Gastrocnemius medialis (tissue), 4 donors: ENCODE results near the gene CLCA2. TPM values are rescaled to one million over a fixed set of nuclear protein-coding genes. Genes with fewer than 3 reads are reported as not detected.

Source experiments
- ATAC-seq, 2 donors: fragments of 150-250 bp; one replicate each; pipeline ENCODE4 v1.9.1; 2016
- DNase-seq, 2 donors: peaks; one replicate each; pipeline ENCODE4 v3.0.0-alpha.2; 2019
- H3K27ac ChIP-seq, 4 donors: fragments of 200-600 bp; sonication (generic); 1 replicate in 1 of 4; 2 replicates in 3 of 4; pipeline ENCODE4 v1.5.1; 2016 to 2018; ENCODE audit warnings: mild to moderate bottlenecking in 2 of 4, moderate library complexity in 1 of 4
- H3K27me3 ChIP-seq, 3 donors: fragments of 200-600 bp; sonication (generic) in 2 of 3; 1 replicate in 1 of 3; 2 replicates in 2 of 3; pipeline versions ENCODE4 v1.5.1 to v1.6.0; 2016 to 2019; ENCODE audit warnings: mild to moderate bottlenecking in 1 of 3, moderate library complexity in 1 of 3
- H3K36me3 ChIP-seq, 2 donors: fragments of 200-600 bp; sonication (generic) in 1 of 2; one replicate each; pipeline ENCODE4 v1.5.1; 2017 to 2018
- H3K4me1 ChIP-seq, 2 donors: fragments of 200-600 bp; sonication (generic) in 1 of 2; one replicate each; pipeline ENCODE4 v1.5.1; 2016 to 2017; ENCODE audit warnings: mild to moderate bottlenecking in 2 of 2
- H3K4me3 ChIP-seq, 4 donors: fragments of 200-600 bp; sonication (generic) in 3 of 4; 1 replicate in 1 of 4; 2 replicates in 3 of 4; pipeline ENCODE4 v1.5.1; 2016 to 2019; ENCODE audit warnings: mild to moderate bottlenecking in 2 of 4
- H3K9me3 ChIP-seq, 3 donors: fragments of 200-600 bp; sonication (generic) in 2 of 3; 1 replicate in 1 of 3; 2 replicates in 2 of 3; pipeline ENCODE4 v1.5.1; 2016 to 2019
- POLR2A ChIP-seq, 2 donors: fragments of 450-650 bp; IDR thresholded peaks; one replicate each; pipeline ENCODE4 v1.6.1; 2017; ENCODE audit warnings: antibody characterized with exemption in 2 of 2, mild to moderate bottlenecking in 2 of 2, moderate library complexity in 2 of 2
- in situ Hi-C, 4 donors: fragments of 200-750 bp; cut with MboI; loops; one replicate each; pipeline versions ENCODE4 v1.15.0 to v1.8.0; 2017; ENCODE audit warnings: low sequenced_read_pairs in 4 of 4
- intact Hi-C: fragments of 100-400 bp; cut with DNase I; formaldehyde crosslinking; loops from one replicate; pipeline ENCODE4 v1.15.1; 2023; ENCODE audit warnings: low total_unique reads
- total RNA-seq, 4 donors: library from RNA; depleted of rRNA; stranded (reverse); fragments of >200 nt; gene quantifications; one replicate each; pipeline versions ENCODE4 v1.1.0 to v1.2.3, GENCODE V29; 2016
- TF ChIP-seq, protein P1 (sequence below), 5 experiments: fragments of 450-650 bp in 3 of 5; fragments of 200-600 bp in 2 of 5; sonication (generic) in 2 of 5; IDR thresholded peaks in 4 of 5; conservative IDR thresholded peaks in 1 of 5; 1 replicate in 4 of 5; 2 replicates in 1 of 5; pipeline ENCODE4 v1.5.1; 2016 to 2019; ENCODE audit warnings: antibody characterized with exemption in 5 of 5, mild to moderate bottlenecking in 3 of 5, moderate library complexity in 3 of 5

The CLCA2 gene
- total RNA-seq, 4 donors from 2014 or later = not detected

DNA sequence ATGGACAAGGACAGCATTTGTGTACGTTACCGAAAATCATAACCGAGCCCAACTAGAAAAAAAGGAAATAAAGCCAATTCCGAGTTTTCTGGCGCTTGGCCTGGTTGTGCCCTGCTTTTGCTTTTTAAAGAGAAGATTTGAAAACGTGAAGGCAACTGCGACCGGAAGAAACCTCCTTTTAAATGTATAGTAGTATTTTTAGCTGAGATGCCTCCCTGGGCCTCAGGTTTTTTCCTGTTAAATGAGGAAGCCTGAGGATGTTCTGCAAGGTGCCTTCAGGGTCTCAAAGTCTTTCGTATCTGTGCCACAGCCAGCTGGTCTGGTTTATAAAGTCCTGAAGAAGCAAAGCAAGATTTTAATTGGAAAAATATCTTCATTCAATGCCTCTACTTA is 27.5 kb upstream of the CLCA2 start:
- TF ChIP-seq POLR2A (IDR thresholded peaks at IDR 0.05) = no peak
- TF ChIP-seq, protein P1, sequence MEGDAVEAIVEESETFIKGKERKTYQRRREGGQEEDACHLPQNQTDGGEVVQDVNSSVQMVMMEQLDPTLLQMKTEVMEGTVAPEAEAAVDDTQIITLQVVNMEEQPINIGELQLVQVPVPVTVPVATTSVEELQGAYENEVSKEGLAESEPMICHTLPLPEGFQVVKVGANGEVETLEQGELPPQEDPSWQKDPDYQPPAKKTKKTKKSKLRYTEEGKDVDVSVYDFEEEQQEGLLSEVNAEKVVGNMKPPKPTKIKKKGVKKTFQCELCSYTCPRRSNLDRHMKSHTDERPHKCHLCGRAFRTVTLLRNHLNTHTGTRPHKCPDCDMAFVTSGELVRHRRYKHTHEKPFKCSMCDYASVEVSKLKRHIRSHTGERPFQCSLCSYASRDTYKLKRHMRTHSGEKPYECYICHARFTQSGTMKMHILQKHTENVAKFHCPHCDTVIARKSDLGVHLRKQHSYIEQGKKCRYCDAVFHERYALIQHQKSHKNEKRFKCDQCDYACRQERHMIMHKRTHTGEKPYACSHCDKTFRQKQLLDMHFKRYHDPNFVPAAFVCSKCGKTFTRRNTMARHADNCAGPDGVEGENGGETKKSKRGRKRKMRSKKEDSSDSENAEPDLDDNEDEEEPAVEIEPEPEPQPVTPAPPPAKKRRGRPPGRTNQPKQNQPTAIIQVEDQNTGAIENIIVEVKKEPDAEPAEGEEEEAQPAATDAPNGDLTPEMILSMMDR (IDR thresholded peaks at IDR 0.05 in 4 of 5, conservative IDR thresholded peaks at IDR 0.05 in 1 of 5) = no peak
- peak overlapping the region; percentile 64 to 73 (median 72) for H3K27ac ChIP-seq
- peak overlapping the region; percentile 74 to 96 (median 86) for H3K4me3 ChIP-seq
- intact Hi-C loops = loop anchor here (10.0 kb wide), 2 partner anchors 308 to 928 kb away; partner anchors contain the start of genes LMO4 and SH3GLB1
- peaks cover 0 to 6% of the 10 kb centered on the region in 2 donors for H3K4me1 ChIP-seq
- no peak for DNase-seq
- no peaks in the 10 kb centered on the region for H3K9me3 ChIP-seq
- H3K36me3 ChIP-seq = no peaks in the 10 kb centered on the region
- peak in 1 of 2 donors; percentile 15 for ATAC-seq
- H3K27me3 ChIP-seq = no peaks in the 10 kb centered on the region
- in situ Hi-C loops = loop anchor here in 2 of 4 donors (25.0 kb wide), 3 partner anchors 316 to 666 kb away; partner anchors contain the start of gene SH3GLB1 (in 1 of the 2)

DNA sequence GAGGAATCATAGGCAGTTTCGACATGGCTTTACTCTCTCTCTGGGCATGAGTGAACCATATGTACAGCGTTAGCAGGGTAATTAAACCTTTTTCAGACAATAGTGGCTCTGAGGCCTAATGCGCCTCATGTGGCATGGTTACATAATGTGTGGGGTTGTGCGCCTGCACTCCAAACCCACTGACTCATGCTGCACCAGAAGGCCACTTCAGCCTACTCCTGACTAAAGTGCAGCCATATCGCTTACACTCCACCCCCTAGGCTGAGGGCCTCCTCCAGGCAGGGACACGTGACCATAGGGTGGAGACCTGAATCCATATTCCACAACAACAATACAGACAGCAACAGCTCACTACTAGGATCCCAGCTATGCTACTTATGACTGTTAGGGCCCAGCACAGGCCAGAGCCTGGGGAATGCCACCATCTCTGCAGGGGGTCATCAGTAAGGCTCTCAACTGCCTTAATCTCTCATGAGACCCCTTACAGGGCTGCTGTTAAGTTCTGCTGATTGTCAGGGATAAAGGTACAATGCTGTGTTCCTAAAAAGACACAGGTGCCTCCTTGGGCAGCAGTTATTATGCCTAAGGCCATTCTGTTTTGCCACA is 14.5 kb upstream of the CLCA2 start:
- DNase-seq (no peak), ATAC-seq (no peak)
- H3K36me3 ChIP-seq = no peaks in the 10 kb centered on the region
- TF ChIP-seq, protein P1 (IDR thresholded peaks at IDR 0.05 in 4 of 5, conservative IDR thresholded peaks at IDR 0.05 in 1 of 5) = no peak
- TF ChIP-seq POLR2A (IDR thresholded peaks at IDR 0.05) = no peak
- no peaks in the 10 kb centered on the region for H3K4me1 ChIP-seq
- in situ Hi-C loops (no loop called here), intact Hi-C loops (no loop called here)
- H3K4me3 ChIP-seq = no peak overlapping the region
- no peak overlapping the region for H3K27ac ChIP-seq
- H3K9me3 ChIP-seq = no peaks in the 10 kb centered on the region
- H3K27me3 ChIP-seq = no peaks in the 10 kb centered on the region

GRCh38 chr1:86410879-86411278 is 13.1 kb upstream of the CLCA2 start:
- H3K36me3 ChIP-seq = no peaks in the 10 kb centered on the region
- no peak overlapping the region for H3K27ac ChIP-seq
- ATAC-seq (no peak), DNase-seq (no peak)
- intact Hi-C loops (no loop called here), in situ Hi-C loops (no loop called here)
- TF ChIP-seq, protein P1 (IDR thresholded peaks at IDR 0.05 in 4 of 5, conservative IDR thresholded peaks at IDR 0.05 in 1 of 5) = no peak
- TF ChIP-seq POLR2A (IDR thresholded peaks at IDR 0.05) = no peak
- H3K4me3 ChIP-seq = no peak overlapping the region
- H3K4me1 ChIP-seq = no peaks in the 10 kb centered on the region
- no peaks in the 10 kb centered on the region for H3K9me3 ChIP-seq
- no peaks in the 10 kb centered on the region for H3K27me3 ChIP-seq

- H3K4me1 ChIP-seq = no peaks in the 10 kb centered on the region
- no peaks in the 10 kb centered on the region for H3K27me3 ChIP-seq
- intact Hi-C loops = no loop called here
- H3K36me3 ChIP-seq = no peaks in the 10 kb centered on the region
- DNase-seq = no peak
- in situ Hi-C loops = no loop called here
- H3K4me3 ChIP-seq = no peak overlapping the region
- ATAC-seq = no peak
- TF ChIP-seq, protein P1 (IDR thresholded peaks at IDR 0.05 in 4 of 5, conservative IDR thresholded peaks at IDR 0.05 in 1 of 5) = no peak
- no peak for TF ChIP-seq POLR2A (IDR thresholded peaks at IDR 0.05)
- no peaks in the 10 kb centered on the region for H3K9me3 ChIP-seq
- no peak overlapping the region for H3K27ac ChIP-seq
These were observed 7.6 kb upstream of the CLCA2 start for GRCh38 chr1:86416343-86416742.
